HG02970 (cell line): ENCODE data around the gene NAT8L.
A peak's percentile ranks its signal among the peaks of the same experiment; 100 is the strongest.
"Not testable (repeated sequence)": the region's sequence is repeated elsewhere in the genome, so short reads cannot be mapped to it uniquely, and the experiment has no call there.

Experiments used
- ATAC-seq: cut with Tn5 transposase; IDR thresholded peaks from one replicate; pipeline ENCODE4 v1.9.1; 2021; ENCODE audit warnings: mild to moderate bottlenecking, moderate library complexity, moderate number of reproducible peaks; ENCODE audit not compliant: unreplicated experiment, low FRiP score

The NAT8L gene

DNA sequence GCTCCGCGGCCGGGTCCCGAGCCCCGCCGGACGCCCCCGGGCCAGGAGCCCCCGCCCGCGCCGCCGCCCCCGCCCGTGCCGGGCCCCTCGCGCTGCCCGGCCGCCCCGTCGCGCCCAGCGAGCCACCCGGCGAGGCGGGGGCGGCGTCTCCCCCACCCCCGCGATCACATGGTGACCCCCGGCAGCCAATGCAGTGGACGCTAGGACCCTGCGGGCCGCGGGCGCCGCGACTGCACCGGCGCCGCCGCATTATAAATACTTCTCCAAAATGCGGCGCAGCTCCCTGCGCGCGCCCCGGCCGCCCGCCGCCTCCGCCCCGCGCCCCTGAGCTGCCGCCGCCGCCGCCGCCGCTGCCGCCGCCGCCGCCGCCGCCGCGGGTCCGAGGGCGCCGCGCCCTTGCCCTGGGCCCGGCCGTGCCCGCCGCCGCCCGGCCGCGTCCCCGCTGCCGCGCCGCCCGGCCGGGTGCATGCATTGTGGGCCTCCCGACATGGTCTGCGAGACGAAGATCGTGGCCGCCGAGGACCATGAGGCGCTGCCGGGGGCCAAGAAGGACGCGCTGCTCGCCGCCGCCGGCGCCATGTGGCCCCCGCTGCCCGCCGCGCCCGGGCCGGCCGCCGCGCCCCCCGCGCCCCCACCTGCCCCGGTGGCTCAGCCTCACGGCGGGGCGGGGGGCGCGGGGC lies at the start of gene NAT8L:
Gene NAT8L, plus strand, starts transcription at position 282 of the 680 bp plus-strand sequence. Its CDS starts 185 bp downstream, at position 467.
- no peak for ATAC-seq

GRCh38 chr4:2009651-2010233 lies 49.4 kb upstream of the NAT8L start:
- no peak for ATAC-seq

- ATAC-seq: no peak
Observed at GRCh38 chr4:2011583-2011982, 47.5 kb upstream of the NAT8L start.

DNA sequence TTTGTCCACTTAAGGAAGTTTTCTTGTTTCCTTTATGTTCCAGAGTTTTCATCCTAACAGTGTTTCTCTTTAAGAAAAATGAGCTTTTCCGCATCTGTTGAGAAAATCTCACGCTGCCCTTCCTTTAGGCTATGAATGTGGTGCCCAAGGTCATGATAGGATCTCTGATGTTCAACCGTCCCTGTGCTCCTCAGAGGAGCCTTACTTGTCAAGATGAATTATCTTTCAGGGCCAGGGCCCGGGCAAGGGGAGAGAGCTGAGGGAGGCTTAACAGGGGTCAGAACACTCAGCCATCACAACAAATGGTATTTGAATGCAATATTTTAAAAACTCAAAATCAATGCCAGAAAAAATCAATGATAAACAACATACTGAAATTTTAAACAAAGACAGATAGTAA lies 44.1 kb upstream of the NAT8L start:
- ATAC-seq: no peak

DNA sequence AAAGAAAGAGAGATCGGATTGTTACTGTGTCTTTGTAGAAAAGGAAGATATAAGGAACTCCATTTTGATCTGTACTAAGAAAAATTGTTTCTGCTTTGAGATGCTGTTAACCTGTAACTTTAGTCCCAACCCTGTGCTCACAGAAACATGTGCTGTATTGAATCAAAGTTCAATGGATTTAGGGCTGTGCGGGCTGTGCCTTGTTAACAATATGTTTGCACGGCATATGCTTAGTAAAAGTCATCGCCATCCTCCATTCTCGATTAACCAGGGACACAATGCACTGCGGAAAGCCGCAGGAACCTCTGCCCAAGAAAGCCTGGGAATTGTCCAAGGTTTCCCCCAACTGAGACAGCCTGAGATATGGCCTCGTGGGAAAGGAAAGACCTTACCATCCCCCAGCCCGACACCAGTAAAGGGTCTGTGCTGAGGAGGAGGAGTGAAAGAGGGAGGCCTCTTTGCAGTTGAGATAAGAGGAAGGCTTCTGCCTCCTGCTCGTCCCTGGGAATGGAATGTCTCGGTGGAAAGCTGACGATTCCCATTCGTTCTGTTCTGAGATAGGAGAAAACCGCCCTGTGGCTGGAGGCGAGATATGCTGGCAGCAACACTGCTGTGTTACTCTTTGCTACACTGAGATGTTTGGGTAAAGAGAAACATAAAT lies 37.6 kb upstream of the NAT8L start:
- not testable (repeated sequence) for ATAC-seq

DNA sequence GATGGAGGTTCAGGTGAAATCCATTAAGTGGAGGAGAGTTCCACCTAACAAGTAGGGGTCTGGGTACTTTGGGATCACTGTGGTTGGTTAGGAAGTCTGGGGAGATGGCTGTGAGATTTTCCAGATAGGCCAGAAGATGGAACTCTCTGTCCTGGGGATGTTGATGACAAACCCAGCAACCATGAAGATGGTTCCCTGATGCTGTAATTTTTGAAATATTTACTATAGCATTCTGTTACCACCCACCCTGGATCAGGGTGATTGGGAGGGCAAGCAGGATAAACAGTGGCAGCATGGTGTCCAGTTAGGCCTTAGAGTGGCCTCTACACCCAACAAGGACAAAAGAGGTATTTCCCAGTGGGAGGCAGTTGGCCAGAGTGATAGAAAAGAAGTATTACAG lies 34.4 kb upstream of the NAT8L start:
- no peak for ATAC-seq

GRCh38 chr4:2025817-2026216 lies 33.3 kb upstream of the NAT8L start:
- no peak for ATAC-seq

- not testable (repeated sequence) for ATAC-seq
Observed at GRCh38 chr4:2027120-2027519, 32.0 kb upstream of the NAT8L start.

- not testable (repeated sequence) for ATAC-seq
Observed at GRCh38 chr4:2031161-2031560, 28.0 kb upstream of the NAT8L start.

GRCh38 chr4:2036327-2036726 lies 22.8 kb upstream of the NAT8L start:
- no peak for ATAC-seq

DNA sequence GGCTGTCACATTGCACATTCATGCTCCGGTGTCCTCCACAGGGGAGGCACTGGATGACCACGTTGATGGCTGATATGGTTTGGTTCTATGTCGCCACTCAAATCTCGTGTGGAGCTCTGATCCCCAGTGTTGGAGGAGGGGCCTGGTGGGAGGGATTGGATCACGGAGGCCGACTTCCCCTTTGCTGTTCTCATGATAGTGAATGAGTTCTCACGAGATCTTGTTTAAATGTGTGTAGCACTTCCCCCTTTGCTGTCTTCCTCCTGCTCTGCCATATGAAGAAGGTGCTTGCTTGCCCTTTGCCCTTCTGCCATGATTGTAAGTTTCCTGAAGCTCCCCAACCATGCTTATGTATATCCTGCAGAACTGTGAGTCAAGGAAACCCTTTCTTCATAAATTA lies 22.3 kb upstream of the NAT8L start:
- ATAC-seq: no peak

DNA sequence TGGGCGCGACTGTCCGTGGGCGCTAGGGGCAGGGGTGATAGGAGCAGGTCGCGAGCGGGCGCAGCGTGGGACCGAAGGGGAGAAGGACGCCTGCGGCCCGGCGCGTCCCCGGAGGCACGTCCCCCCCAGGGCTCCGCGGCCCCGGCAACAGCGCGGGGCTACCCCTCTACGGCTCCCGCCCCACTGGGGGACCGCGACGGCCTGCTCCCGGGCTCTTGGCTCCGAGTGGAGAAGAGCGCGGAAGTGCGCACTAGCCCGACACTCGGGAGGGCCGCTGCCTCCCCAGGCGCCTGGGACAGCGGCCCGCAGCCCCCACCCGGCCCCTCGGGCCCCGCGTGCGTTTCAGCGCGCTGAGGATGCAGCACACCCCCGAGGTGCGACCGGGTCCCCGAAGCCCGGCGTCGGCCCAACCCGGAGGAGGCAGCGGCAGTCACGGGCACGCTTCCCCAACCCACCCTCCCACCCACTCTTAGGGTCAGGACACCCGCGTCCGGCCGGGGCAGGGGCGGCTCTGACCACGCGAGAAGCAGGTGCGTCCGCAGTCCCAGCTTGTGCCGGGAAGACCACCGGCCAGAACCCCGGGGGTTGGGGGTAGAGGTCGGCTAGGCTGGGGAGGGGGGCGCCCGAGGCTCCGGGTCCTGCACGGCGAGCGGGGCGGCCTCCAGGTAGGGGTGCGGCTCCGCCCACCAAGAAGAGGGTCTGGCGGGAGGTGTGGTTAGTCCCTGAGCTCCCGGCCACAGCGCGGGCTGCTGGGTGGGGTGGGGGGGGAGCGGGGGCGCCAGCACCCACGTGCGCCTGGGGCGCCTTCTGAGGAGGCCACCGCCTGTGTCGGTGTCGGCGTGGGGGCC lies 18.5 kb upstream of the NAT8L start:
- no peak for ATAC-seq

DNA sequence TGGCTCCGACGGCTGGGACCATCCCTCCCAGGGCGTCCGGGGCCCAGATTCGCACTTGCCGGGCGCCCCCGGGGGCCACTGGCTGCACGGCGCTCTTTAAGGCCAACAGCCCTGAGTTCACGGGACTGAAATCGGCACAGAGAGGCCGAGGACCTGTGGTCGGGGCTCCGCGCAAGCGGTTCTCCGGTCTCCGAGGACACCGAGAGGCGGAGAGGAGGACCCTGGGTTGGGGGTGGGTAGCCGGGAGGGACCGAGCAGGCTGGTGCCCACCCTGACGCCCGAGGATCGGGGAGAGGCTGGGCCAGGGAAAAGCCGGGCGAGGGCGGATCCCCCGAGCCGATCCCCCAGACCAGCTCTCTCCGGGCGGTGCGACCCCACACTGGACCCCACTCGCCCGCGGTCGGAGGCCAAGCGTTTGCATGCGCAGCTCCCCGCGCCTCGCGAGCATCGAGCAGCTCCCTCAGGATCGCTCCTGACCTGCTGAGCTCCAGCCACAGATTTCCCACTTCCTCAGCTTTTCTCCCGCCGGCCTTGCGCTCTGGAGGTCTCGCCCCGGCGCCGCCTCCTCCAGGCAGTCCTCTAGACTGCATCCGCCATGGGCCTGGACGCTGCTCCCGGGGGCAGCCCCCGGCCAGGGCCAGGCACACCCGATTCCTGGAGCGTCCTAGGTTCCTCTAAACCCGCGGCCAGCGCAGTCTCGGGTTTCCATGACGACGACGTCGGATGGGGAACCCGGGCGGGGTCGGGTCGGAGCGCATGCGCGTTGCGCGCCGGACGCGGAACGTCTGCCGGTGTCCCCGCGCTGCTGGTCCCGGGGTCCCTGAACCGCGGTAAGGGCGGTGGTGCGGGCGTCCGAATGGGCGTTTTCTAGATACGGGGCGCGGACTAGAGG lies 17.6 kb upstream of the NAT8L start:
- ATAC-seq: peak; percentile 60

GRCh38 chr4:2042204-2042946 lies 16.8 kb upstream of the NAT8L start:
- peak; percentile 24 for ATAC-seq

GRCh38 chr4:2042947-2043395 lies 16.2 kb upstream of the NAT8L start:
- ATAC-seq: no peak

DNA sequence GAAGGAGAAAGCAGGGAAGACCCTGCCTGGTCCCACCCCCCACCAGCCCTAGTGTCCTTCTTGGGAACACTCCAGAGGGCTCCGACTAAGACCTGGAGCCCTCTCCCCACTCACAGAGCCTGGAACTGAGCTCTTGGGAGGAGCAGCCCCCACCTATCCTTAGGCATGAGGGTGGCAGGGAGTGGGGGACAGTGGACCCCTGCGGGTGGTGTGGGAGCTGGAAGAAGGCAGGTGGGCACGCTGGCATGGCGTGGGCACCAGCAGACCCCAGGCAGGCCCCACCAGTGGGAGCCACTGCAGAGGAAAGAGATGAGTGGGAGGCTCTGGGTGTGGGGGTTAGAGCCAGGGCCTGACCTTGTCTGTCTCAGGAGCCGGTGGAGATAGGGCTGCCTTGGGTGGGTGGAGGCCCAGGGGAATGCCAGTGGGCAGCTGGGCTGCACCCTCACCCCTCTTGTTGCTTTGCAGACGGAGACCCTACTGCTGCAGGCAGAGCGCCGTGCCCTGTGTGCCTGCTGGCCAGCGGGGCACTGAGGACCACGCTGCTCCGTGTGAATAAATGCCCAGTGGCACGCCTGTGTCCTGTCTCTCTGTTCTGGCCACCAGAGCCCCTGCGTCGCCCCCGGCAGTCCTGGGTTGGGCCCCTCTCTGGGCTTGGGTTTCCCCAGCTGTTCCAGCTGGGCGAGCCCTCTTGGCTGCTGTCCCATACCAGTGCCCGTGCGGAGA lies 15.6 kb upstream of the NAT8L start:
- ATAC-seq: no peak

GRCh38 chr4:2044119-2044485 lies 15.0 kb upstream of the NAT8L start:
- ATAC-seq: no peak
